ENCODE data around the gene KIF5B. TPM values are rescaled to one million over a fixed set of nuclear protein-coding genes. Genes with fewer than 3 reads are reported as not detected.
A peak's percentile ranks its signal among the peaks of the same experiment; 100 is the strongest.

KIF5B gene
- total and polyA plus RNA-seq, 2 experiments from 2014 or later: 63.5 to 81.8 TPM

GRCh38 chr10:32041290-32042028 is 14.8 kb downstream of the KIF5B start:
- Histone ChIP-seq H3K4me2 (no peak overlapping the region), H3F3A (replicated peaks; ENCODE audit: low read depth) (no peaks in the 10 kb centered on the region), H4K20me1 (replicated peaks; ENCODE audit: insufficient read depth) (peaks cover 42% of the 10 kb centered on the region), H3K27me3 (ENCODE audit: insufficient read depth) (no peaks in the 10 kb centered on the region), H2AFZ (no peak overlapping the region), H3K36me3 (ENCODE audit: insufficient read depth) (peaks cover 29% of the 10 kb centered on the region; the same call in 1 of the 2 replicates), H3K27ac (ENCODE audit: low read depth) (no peak overlapping the region), H3K4me1 (ENCODE audit: insufficient read depth) (peaks cover 6% of the 10 kb centered on the region), H3K79me2 (replicated peaks; ENCODE audit: insufficient read depth) (peaks cover 87% of the 10 kb centered on the region), H3K9me2 (ENCODE audit: insufficient read depth) (no peaks in the 10 kb centered on the region), H3K4me3 (no peak overlapping the region)
- TF ChIP-seq STAT1 (IDR thresholded peaks at IDR 0.05; ENCODE audit: unreplicated experiment) (no peak), CREB1 (CRISPR knock-in tag; IDR thresholded peaks at IDR 0.05; ENCODE audit: low read depth) (no peak), POLR2AphosphoS5 (IDR thresholded peaks at IDR 0.05; ENCODE audit: low read depth) (no peak), JUNB (IDR thresholded peaks at IDR 0.05; ENCODE audit: unreplicated experiment) (no peak), CTCF (conservative IDR thresholded peaks at IDR 0.05; ENCODE audit: low read depth in 2 of 2) (no peak), EZH2phosphoT487 (IDR thresholded peaks at IDR 0.05; ENCODE audit: unreplicated experiment) (no peak), NANOG (IDR thresholded peaks at IDR 0.05; ENCODE audit: borderline replicate concordance) (no peak), ETS1 (IDR thresholded peaks at IDR 0.05) (no peak), ZNF114 (CRISPR knock-in tag; IDR thresholded peaks at IDR 0.05) (no peak), ZNF331 (CRISPR knock-in tag; IDR thresholded peaks at IDR 0.05; ENCODE audit: low read depth) (no peak), ZNF462 (CRISPR knock-in tag; IDR thresholded peaks at IDR 0.05) (no peak), EZH2 (IDR thresholded peaks at IDR 0.05; ENCODE audit: low read depth, unreplicated experiment) (no peak)
- H3K4me3 Mint-ChIP-seq: no peak overlapping the region
- H3K27me3 Mint-ChIP-seq (ENCODE audit: insufficient read depth, low read depth, poor library complexity): no peaks in the 10 kb centered on the region
- ATAC-seq (no peak), DNase-seq (ENCODE audit: low spot score) (no peak)
- peaks cover 76% of the 10 kb centered on the region for H3K36me3 Mint-ChIP-seq (ENCODE audit: low read depth)
- peak overlapping the region; percentile 18; the same call in 1 of the 2 replicates for H3K27ac Mint-ChIP-seq
- H3K9me3 Mint-ChIP-seq: no peaks in the 10 kb centered on the region
- H3K4me1 Mint-ChIP-seq: peaks cover 11% of the 10 kb centered on the region; the same call in 2 of the 3 replicates

Measured in GM23338 (cell line).